SKM-1 treated with dmso at 0.1 percent for 144 hours (cell line): ENCODE measurements around the gene SH3D19.
A peak's percentile ranks its signal among the peaks of the same experiment; 100 is the strongest.
"Not testable (repeated sequence)": the region's sequence is repeated elsewhere in the genome, so short reads cannot be mapped to it uniquely, and the experiment has no call there.

ENCODE experiments used
- DNase-seq: peaks from one replicate; lab custom pipeline; 2025; ENCODE audit not compliant: unreplicated experiment; lab: John Stamatoyannopoulos, UW

Gene SH3D19

GRCh38 chr4:151276787-151277562 lies 48.4 kb downstream of the SH3D19 start, which contains the start of gene PRSS48:
TSS of gene PRSS48 (plus strand) at chr4:151277161. CDS start at chr4:151277173, 12 bp downstream.
- peak; percentile 48 for DNase-seq

GRCh38 chr4:151268905-151269304 lies 56.5 kb downstream of the SH3D19 start:
- DNase-seq = not testable (repeated sequence)

DNA sequence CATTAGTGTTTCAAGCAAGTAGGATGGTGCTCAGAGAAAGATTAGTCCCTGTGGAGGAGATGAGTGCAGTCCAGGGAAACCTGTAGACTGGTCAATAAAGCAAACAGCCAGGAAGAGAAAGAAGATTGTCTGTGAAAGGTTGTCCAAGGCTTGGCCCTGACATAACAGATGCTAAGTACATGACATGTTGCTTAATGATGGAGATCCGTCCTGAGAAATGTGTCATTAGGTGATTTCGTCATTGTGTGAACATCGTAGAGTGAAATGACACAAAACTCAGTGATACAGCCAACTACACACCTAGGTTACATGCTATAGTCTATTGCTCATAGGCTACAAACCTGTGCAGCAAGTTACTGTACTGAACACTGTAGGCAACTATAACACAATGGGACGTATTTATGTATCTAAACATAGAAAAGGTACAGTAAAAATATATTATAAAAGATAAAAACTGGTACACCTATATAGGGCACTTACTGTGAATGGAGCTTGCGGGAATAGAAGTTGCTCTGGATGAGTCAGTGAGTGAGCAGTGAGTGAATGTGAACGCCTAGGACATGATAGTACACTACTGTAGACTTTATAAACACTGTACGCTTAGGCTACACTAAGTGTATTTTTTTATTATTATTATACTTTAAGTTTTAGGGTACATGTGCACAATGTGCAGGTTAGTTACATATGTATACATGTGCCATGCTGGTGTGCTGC lies 57.4 kb downstream of the SH3D19 start:
- no peak for DNase-seq

DNA sequence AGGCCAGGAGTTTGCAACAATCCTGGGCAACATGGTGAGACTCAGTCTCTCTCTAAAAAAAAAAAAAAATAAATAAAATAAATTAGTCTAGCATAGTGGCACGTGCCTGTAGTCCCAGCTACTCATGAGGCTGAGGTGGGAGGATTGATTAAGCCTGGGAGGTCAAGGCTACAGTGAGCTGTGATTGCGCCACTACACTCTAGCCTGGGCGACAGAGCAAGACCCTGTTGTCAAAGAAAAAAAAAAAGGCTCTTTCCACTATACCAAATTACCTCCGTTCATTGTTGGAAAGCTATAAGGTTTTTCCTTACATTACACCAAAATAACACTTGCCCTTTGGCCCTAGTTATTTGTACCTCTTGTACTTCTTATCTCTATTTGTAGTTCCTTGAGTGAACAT lies 58.3 kb downstream of the SH3D19 start:
- DNase-seq = no peak

DNA sequence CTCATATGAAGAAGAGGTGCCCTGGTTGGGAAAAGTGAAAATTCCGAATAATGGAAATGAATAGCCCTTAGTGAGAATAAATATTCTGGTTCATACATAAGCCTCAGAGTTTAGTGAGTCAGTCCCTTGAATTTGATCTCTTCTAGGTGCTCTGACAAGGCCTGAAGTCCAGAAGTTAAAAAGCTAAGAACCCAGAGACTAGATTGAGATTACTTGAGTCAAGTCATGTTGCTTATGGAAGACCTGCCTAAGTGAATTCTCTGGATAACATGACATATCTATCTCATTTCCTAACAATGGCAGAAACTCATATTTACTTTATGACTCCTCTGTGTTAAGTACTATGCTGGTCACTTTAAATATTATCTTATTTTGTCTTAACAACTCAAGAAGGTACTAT lies 58.9 kb downstream of the SH3D19 start:
- DNase-seq = no peak

DNA sequence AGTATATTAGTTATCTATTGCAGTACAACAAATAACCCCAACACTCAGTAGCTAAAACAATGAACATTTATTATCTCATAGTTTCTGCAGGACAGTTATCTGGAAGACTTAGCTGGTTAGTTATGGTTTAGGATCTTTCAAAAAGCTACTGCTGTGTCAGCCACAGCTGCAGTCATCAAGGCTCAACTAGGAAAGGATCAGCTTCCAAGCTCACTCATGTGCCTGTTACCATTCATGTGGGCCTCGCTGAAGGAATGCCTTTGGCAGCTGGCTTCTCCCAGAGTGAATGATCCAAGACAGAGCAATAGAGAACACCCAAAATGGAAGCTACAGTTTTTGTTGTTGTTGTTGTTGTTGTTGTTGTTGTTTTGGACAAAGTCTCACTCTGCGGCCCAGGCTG lies 62.0 kb downstream of the SH3D19 start:
- DNase-seq = no peak

DNA sequence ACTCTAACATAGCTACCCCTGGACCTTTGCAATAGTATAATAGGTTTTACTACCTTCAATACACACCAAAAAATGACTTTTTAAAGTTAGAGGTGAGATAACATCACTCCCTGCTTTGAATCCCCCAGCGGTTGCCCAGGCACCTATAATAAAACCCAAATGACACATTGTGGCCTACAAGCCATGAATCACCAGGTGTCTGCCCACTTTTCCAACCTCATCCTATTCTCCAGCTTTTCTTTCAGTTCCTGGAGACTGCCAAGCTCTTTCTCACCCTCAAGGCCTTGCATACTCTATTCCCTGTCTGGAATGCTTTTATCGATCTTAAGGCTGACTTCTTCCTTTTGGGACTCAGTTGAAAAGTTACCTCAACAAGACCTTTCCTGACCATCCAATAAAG lies 64.9 kb downstream of the SH3D19 start:
- no peak for DNase-seq

- DNase-seq = no peak
These were observed 65.7 kb downstream of the SH3D19 start for GRCh38 chr4:151259752-151260151.

GRCh38 chr4:151257704-151258103 lies 67.7 kb downstream of the SH3D19 start:
- DNase-seq = no peak

- DNase-seq = no peak
These were observed 69.3 kb downstream of the SH3D19 start for GRCh38 chr4:151256134-151256533.

DNA sequence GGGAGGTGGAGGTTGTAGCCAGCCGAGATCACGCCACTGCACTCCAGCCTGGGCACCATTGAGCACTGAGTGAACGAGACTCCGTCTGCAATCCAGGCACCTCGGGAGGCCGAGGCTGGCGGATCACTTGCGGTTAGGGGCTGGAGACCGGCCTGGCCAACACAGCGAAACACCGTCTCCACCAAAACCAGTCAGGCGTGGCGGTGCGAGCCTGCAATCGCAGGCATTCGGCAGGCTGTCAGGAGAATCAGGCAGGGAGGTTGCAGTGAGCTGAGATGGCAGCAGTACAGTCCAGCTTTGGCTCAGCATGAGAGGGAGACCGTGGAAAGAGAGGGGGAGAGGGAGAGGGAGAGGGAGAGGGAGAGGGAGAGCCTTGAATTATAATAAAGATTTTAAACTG lies 69.7 kb downstream of the SH3D19 start:
- not testable (repeated sequence) for DNase-seq

- DNase-seq = not testable (repeated sequence)
These were observed 70.2 kb downstream of the SH3D19 start for GRCh38 chr4:151255226-151255625.

- no peak for DNase-seq
These were observed 73.7 kb downstream of the SH3D19 start for GRCh38 chr4:151251603-151252304.

- DNase-seq = no peak
These were observed 74.7 kb downstream of the SH3D19 start for GRCh38 chr4:151250706-151251105.

DNA sequence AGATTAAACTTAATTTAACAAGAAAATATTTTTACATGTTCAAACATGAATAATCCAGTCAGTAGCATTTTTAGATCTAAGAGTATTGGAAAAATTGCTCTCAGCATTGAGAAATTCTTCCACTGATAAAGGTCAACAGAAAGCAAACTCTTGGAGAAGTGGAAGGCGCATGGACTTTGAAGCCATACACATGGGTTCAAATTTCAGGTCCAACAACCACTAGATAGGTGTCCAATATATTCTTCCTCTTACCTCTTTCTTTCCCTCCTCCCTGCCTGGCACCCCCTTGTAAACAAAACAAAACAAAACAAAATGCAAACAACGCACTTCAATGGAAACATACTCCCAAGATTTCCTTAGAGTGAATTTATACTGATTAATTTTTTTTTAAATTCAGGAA lies 76.9 kb downstream of the SH3D19 start:
- DNase-seq = no peak

- no peak for DNase-seq
These were observed 78.0 kb downstream of the SH3D19 start for GRCh38 chr4:151247395-151247794.

GRCh38 chr4:151246742-151247141 lies 78.7 kb downstream of the SH3D19 start:
- DNase-seq = no peak

DNA sequence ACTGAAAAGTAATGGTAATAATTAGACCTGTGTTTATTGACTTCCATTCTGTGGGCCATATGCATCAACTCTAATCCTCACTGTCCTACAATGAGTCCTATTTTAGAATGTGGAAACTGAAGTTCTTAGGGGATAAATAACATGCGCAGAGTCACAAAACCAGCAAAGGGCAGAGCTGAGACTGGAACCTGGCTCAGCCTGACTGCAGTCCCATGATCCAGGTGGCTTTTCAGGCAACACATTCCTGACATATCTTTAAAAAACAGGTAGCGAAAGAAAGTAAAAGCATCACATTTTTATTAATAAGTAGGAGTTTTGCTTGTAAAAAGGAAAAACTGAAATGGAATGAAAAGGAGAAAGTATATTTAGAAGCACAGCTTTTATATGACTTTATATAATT lies 83.1 kb downstream of the SH3D19 start:
- DNase-seq = no peak

- no peak for DNase-seq
These were observed 85.8 kb downstream of the SH3D19 start for GRCh38 chr4:151239608-151240007.

DNA sequence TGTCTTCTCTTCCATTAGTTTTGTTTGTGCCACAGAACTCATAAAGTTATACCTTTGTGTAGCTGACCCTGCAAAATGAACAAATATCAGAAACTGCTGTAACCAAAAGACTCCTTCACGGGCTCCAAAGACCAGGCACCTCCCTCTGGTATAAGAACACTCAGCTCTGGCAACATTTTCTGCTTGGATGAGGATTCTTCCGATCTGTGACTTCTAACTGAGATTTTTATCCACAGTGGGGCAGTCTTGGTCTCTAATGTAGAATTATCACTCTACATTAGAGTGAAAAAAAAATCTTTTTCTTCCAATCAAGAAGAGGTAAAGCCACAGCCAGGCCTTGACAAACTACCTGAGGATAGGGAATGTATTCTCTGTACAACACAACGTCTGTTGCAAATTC lies 86.9 kb downstream of the SH3D19 start:
- DNase-seq = no peak

GRCh38 chr4:151236036-151236435 lies 89.4 kb downstream of the SH3D19 start:
- no peak for DNase-seq

DNA sequence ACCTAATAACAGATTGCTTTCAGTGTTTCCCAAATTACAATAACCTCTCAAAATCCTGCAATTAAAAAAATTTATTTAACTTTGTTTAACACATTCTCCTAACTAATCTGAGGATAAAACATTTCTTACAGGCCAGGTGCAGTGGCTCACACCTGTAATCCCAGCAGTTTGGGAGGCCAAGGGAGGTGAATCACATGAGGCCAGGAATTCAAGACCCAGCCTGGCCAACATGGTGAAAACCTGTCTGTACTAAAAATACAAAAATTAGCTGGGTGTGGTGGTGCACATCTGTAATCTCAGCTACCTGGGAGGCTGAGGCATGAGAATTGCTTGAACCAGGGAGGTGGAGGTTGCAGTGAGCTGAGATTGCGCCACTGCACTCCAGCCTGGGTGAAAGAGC lies 90.0 kb downstream of the SH3D19 start:
- not testable (repeated sequence) for DNase-seq
